SKM-1 (cell line): Measurements from ENCODE around the gene SYT8.
A peak's percentile ranks its signal among the peaks of the same experiment; 100 is the strongest.
"Not testable (repeated sequence)": the region's sequence is repeated elsewhere in the genome, so short reads cannot be mapped to it uniquely, and the experiment has no call there.

Experiments used
- DNase-seq: peaks from one replicate; lab custom pipeline; 2025; ENCODE audit not compliant: unreplicated experiment; lab: John Stamatoyannopoulos, UW

SYT8 gene

DNA sequence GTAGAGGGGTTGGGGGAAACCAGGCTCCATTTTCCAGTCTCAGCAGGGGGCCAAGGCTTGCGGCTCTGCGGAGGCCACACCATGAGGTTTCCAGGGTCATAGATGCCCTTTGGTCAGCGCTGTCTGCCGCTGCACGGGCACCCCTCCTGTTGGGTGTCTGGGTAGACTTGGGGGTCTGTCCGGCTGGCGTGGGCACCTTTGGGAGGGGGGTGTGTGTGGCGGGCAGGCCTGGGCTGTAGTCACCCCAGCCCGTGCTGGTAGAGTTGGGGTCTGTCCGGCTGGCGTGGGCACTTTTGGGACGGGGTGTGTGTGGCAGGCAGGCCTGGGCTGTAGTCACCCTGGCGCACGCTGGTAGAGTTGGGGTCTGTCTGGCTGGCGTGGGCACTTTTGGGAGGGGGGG, 36.7 kb downstream of the SYT8 start:
- no peak for DNase-seq

DNA sequence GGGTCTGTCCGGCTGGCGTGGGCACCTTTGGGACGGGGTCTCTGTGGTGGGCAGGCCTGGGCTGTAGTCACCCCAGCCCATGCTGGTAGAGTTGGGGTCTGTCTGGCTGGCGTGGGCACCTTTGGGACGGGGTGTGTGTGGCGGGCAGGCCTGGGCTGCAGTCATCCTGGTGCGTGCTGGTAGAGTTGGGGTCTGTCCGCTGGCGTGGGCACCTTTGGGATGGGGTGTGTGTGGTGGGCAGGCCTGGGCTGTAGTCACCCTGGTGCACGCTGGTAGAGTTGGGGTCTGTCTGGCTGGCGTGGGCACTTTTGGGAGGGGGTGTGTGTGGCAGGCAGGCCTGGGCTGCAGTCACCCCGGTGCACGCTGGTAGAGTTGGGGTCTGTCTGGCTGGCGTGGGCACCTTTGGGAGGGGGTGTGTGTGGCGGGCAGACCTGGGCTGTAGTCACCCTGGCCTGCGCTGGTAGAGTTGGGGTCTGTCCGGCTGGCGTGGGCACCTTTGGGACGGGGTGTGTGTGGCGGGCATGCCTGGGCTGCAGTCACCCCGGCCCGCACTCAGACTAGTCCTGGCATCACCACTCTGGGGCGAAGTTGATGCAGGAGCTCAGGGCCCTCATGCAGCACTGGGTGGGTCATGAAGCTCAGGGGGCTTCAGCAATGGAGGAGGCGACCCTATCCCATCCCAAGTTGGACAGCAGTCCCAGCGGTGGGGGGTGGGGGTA, 37.6 kb downstream of the SYT8 start:
- DNase-seq: no peak

DNA sequence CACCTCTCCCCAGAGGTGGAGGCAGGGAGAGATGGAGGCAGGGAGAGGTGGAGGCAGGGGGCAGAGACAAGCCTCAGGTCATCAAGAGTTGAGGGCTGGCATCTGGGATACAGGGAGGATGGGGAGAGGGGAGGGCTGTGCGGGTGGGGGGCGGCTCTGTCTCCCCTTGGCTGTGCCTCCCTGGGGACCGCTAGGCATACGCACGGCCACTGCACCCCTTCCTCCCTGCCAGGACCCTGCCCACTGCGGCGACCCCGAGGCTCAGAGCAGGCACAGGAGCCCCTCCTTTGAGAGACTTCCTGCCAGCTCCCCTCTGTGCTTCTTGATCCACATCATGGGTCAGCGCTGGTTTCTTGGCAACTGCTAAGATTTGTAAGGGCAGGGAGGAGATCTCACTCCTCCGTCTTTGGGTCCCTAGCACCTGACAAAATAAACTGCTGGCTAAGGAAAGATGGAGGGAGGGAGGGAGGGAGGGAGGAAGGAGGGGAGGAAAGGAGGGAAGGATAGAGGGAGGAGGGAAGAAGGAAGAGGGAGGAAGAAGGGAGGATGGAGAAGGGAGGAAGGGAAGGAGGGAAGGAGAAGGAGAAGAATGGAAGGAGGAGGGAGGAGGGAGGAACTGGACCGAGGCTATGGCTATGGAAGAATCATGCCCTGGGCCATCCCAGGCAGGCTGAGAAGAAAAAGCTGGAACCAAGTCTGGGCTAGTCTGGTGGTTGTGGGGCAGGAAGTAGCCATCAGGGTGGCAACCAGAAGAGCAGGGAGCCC, 38.4 kb downstream of the SYT8 start:
- DNase-seq: no peak

DNA sequence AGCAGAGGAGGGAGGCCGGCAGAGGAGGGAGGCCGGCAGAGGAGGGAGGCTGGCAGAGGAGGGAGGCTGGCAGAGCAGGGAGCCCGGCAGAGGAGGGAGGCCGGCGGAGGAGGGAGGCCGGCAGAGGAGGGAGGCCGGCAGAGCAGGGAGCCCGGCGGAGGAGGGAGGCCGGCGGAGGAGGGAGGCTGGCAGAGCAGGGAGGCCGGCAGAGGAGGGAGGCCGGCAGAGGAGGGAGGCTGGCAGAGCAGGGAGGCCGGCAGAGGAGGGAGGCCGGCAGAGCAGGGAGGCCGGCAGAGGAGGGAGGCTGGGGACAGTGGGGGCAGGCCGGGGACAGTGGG, 39.0 kb downstream of the SYT8 start:
- not testable (repeated sequence) for DNase-seq

DNA sequence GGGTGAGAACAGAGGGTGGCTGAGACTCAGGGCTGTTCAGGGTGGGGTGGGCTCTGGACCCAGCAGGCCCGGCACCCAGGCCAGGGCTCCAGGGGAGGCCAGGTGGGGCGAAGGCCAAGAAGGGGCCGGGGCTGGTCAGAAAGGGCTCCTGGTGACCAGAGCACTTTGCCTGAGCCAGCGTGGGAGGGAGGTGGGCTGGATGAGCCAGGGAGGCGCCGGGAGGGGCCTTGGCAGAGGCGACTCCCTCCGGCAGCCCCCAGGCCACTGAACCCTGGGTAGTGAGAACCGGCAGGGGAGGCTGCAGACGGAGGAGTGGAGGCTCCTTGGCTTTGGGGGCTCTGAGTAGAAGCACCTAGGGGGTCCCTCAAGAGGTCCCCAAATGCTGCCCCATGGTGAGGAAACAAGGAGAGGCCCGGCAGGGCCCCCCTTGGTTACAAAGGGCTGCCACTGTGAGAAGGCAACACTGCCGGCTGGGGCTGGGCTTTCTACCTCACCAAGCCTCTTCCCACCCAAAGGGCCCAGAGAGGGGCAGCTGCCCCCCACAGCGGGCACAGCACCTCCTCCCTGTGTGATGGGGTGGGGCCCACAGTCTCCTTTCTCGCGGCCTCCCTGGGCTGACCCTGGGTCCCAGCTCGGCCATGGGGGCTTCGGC, 39.8 kb downstream of the SYT8 start:
- not testable (repeated sequence) for DNase-seq

DNA sequence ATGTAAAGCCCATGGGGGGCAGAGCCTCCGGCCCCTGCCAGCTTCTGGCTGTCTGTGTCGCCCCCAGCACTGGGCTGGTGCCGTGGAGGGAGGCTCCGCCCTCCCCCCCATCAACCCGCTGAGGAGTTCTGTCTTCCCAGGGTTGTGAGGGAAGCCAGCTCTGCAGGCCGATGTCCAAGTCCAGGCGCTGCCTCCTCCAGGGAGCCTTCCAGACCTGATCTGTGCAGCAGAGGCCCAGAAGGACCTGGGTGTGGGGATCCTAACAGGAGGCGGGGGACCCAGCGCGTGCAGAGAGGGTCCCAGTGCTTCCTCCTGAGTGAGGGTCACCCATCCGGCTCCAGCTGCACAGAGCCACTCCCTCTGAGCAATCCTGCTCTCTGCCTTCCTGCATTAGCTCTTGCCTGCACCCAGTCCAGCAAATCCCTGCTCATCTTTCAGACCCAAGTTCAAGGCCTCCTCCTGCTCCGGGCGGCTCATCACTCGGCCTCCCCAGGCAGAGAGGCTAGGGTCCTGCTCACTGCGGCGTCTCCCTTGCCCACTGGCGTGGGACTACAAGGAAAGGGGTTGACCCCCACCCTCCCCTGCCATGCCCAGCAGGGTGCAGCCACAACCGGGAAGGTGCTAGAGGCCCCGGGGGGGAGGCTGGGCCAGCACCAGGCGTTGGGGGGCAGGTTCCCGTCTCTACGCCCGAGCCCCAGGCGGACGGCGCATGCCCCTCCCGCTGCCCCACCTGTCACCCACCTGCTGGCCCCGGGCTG, 40.5 kb downstream of the SYT8 start:
- no peak for DNase-seq

DNA sequence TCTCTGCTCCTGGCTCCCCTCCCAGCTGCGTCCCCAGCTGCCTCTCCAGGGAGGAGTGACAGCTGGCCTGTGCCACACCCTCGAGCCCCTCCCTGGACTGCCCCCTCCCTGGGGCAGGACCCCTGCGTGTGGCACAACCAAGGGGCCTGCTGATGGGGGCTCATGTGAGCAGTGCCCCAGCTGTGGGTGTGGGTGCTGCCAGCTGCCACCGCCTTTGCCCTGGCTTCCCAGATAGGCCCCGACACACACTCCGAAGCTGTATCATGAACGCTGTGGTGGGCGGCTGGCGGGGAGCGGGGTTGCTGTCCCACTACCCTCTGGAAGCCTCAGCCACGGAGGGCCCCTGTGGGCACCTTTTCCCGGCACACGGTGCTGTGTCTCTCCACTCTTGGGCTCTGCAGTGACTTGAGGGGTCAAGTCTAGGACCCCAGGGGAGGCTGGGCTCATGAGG, 41.1 kb downstream of the SYT8 start:
- DNase-seq: not testable (repeated sequence)

DNA sequence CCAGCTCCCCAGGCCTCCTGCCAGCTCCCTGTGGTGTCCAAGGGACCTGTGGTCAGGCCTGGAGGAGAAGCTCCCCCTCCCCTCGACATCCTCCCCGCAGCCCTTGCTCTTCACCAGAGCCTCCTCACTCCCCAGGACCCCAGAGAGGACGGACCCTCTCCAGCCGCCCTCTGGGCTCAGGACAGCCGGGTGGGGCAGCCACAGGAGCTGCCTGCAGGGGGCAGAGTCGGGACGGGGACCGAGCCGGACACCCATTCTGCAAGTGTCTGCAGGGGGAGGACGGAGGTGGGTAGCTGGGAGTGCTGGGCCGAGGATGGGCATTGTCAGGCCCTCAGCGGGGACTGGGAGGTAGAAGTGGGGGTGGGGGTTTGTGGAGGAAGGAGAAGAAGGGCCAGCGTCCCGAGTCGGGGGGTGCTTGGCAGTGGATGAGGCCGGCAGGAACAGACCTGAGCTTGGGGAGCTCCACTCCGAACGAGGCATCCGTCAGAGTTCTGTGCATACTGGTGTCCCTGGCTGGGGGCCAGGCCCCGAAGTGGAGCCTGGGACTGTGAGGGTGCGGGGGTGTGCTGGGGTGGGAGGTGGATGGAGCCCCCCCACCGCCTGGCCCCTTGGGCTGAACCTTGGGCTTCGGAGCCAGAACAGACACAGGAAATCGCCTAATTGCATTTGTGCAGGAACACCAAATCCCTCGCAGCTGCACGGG, 41.7 kb downstream of the SYT8 start:
- DNase-seq: no peak

DNA sequence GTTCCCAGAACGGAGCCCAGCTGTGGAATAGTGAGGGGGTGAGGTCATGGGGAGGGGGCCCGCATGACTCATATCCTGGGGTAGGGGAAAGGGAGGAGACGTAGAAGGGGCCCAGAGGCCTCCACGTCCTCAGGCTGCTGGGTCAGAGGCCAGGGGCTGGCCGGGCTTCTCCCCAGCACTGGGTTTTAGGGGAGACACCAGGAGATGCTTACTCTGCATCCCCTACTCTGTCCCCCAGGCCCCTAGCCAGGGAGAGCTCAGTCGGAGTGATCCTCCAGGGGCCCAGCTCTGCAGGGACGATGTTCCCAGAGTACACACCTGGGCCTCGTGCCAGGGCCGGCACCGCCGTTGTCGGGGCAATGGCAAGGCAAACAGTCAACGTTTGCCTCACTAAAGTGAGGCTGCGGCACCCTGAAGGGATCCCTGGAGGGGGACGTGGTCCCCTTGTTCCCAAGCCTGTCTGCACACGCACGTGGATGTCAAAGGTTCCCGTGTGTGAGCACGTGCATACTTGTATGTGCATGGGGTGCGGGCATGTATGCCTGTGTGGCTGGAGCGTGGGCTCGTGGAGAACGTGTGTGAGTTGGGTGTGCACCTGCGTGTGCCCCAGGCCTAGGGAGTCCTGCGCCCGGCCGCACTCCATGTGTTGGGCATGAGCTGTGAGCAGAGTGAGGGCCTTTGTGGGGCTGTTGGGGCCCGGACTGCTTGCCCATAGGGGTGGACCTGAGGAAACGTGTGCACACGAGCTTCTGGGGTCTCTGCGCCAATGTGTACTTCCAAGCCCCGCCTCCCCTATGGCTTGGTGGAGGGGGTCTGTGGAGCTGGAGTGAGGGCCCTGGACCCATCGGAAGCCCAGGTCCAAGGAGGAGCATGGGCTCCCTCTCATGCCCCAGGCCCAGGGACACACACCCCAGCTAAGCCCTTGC, 42.7 kb downstream of the SYT8 start:
- DNase-seq: no peak

DNA sequence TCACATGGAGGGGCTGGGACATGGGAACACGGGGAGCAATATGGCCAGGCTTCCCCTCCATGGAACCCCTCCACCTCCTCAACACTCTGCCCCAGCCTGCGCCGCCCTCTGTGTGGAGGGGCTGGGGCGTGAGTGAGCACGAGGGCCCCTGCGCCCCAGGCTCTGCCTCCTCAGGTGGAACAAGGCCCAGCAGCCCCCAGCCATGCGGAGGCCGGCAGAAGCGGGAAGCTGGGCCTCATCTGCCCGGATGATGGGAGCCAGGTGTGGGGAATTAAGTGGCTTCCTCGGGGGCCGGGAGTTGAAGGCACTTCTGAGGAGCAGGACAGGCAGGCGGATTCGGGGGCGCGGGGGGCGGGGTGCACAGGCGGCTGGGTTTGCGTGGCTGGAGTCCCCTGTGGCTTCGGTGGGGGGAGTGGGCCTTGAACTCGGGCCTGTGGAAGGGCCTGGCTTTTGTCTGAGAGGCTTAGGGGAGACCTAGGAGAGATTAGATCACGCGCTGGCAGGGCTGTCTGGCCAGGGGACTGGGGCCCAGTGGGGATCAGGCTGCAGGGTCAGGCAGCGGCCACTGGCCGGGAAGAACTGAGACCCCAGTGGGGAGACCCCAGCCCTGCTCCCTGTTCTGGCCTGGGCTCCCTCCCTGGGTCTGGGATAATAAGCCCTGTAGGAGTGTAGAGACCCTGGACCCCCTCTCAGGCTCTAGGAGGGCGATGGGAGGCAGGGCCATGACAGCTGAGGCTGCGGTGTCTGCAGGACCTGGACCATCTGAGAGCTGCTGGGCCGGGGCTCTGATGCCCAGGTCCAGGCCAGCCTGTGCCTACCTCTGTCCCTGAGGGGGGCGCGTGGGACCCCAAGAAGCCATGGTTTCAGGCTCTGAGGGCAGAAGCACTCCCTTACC, 43.6 kb downstream of the SYT8 start:
- DNase-seq: no peak

DNA sequence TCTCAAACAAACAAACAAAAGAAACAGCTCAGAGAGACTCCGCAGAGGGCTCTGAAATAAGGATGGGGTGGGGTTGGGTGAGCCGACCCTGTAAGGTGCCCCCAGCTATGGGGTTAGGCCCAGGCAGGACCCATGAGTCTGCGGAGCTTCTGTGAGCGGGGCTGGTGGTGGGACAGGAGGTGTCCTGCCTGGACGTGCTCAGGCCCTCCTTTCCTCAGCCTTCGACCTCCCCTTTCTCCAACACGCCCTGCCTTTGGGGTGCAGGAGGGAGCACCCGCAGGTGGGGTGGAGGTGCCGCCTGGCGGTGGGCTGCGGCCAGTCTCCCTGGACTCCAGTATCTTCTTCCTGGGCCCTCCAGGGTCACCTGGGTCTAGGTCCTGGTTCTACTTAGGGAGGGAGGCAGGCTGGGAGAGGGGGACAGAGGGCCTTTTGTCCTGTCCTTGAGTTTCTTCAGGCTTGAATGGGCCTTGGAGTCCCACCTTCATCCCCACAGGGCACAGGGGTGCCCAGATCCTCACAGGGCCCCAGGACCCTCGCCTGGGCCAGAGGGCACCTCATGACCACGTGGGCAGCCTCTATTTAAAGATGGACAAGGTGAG, 44.7 kb downstream of the SYT8 start:
- no peak for DNase-seq

DNA sequence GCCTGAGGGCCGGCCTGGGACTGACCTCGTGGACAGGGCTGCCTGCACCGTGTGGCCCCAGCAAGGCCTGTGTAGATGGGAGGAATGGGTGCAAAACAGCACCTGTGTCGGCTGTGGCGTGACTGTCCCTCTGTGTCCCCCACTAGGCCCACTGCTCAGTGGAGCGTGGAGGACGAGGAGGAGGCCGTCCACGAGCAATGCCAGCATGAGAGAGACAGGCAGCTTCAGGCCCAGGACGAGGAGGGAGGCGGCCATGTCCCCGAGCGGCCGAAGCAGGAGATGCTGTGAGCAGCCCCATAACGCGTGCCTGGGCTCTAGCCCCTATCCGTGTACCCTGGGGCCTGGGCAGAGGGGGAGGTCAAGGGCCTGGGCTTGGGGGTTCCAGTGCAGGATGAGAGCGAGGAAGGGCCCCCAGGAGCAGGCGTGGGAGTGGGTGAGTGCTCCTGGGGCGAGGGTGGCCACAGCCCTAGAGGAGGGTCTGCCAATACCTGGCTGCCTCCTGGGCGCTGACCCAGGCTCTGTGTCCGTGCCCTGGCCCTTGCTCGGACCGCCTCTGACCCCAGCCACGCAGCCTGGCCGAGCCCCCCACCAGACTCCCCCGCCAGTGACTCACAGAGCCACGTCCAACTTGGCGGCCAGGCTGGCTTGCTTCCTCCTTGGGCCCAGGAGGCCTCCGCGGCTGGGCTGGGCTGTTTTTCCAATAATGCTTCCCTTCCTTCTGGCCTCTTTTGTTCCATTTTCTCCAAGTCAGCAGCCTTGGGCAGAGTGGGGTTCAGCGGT, 45.3 kb downstream of the SYT8 start:
- DNase-seq: no peak

DNA sequence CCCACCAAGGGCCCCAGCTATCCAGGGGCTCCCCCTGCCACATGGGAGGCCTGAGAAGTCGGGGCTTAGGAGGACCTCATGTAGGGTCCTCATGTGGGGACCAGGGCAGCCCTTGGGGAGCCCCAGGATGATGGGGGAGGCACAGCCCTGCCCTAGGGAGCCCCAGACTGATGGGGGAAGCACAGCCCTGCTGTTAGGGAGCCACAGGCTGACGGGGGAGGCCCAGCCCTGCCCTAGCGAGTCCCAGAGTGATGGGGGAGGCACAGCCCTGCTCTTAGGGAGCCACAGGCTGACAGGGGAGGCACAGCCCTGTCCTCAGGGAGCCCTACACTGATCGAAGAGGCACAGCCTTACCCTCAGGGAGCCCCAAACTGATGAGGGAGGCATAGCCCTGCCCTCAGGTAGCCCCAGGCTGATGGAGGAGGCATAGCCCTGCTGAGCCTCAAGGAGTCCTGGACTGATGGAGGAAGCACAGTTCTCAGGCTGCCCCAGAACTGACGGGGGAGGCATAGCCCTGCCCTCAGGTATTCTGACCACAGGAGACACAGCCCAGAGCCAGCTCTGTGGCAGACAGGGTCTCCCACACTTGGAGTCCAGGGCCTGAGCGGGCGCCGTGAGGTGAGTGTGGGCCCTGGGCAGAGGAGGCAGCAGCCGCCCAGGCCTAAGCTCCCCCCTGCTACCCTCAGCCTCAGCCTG, 46.1 kb downstream of the SYT8 start:
- DNase-seq: no peak

DNA sequence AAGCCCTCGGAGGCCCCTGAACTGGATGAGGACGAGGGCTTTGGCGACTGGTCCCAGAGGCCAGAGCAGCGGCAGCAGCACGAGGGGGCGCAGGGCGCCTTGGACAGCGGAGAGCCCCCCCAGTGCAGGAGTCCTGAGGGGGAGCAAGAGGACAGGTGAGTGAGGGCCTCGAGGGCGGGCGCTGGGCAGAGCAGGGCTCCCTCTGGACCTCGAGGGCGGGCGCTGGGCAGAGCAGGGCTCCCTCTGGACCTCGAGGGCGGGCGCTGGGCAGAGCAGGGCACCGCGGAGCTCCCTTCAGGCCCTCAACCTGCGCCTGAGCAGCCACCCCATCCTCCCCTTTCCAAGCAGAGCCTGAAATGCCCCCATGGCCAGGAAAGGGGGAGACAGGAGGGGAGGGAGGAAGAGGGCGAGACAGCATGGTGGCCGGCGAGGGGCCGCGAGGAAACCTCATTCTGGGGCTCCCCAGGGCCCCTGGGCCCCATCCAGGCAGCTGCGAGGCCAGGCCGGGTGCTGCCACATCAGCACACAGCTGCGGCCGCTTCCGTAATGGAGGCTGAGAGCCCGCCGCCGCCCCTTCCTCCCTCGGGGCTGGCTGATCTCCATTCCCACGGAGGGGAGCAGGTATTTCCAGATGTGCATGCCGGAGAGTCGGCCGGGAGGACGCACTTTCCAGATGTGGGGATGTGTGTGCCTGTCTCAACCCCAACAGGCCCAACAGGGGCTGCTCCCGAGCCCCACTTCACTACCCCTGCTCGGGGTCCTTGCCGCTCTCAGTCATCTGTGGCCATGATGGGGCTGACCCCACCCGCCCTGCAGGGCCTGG, 46.9 kb downstream of the SYT8 start:
- DNase-seq: no peak

DNA sequence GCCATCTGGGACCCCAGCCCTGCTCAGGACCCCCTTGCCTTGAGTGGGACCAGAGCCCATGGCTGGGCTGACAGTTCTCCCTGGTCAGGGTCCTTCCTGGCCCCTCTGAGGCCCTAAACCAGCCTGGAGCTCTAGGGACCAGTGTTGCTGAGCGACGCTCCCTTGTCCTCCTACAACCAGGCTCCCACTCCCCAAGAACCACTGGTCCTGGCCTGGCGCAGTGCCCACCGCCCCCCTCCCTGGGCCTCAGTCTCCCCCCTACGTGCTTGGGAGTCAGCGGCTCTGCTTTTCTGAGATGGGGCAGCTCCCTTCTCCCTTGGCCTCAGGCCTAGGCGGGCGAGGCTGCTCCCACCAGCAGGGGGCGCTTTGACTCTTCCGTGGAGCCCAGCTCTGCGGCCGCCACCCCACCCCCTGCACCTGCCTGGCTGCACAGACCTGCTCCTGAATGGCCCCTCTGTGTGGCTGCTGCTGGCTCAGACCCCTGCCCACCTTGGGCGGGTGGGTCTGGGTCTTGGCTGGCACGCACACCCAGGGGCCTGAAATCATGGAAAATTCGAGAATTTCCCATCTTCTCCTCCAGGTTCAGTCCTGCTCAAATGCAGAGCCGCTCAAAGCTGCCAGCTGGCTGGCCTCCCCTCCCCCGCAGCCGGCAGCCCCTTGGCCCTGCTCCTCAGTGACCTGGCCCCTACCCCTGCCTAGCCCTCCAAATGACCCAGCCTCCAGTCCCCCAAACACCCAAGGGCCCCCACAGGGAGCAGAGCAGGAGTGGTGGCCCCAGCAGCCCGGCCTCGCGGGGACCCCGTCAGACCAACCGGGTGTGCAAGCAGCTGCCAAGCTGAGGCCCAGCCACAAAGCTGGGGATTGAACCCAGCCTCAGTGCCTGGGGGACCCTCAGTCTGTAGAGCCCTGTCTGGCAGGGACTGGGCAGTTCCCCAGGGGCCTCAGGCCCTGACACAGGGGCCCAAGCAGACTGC, 47.8 kb downstream of the SYT8 start:
- peak; percentile 5 for DNase-seq
